Retinal pigment epithelial cell (primary cell): ENCODE data around the gene TUBA1A.
A peak's percentile ranks its signal among the peaks of the same experiment; 100 is the strongest.
"Not testable (repeated sequence)": the region's sequence is repeated elsewhere in the genome, so short reads cannot be mapped to it uniquely, and the experiment has no call there.

Experiments used
- DNase-seq: peaks from one replicate; pipeline ENCODE4 v3.0.0-alpha.2; 2010; ENCODE audit warnings: low read depth
- H3K4me3 ChIP-seq: 2 replicates; pipeline ENCODE4 v1.5.1; 2011; ENCODE audit warnings: mild to moderate bottlenecking, low read length, control low read depth, moderate library complexity
- CTCF ChIP-seq: conservative IDR thresholded peaks from 2 replicates; pipeline ENCODE4 v1.5.1; 2011; ENCODE audit warnings: low read depth, low read length, control low read depth, inconsistent platforms

TUBA1A gene

GRCh38 chr12:49189731-49190716 is 1.1 kb upstream of the TUBA1A start:
- no peak overlapping the region for H3K4me3 ChIP-seq
- TF ChIP-seq CTCF, result no peak
- DNase-seq, result no peak

- peak overlapping the region; percentile 96 for H3K4me3 ChIP-seq
- DNase-seq, result peak; percentile 18
- TF ChIP-seq CTCF, result no peak
Measured at GRCh38 chr12:49188201-49188915, 522 bp downstream of the TUBA1A start.

- H3K4me3 ChIP-seq, result peak overlapping the region; percentile 96
- TF ChIP-seq CTCF, result no peak
- DNase-seq, result peak; percentile 40
Measured at GRCh38 chr12:49187184-49187583, 1.7 kb downstream of the TUBA1A start.

GRCh38 chr12:49186307-49186706 is 2.6 kb downstream of the TUBA1A start:
- DNase-seq, result not testable (repeated sequence)
- H3K4me3 ChIP-seq, result peak overlapping the region; percentile 8

- H3K4me3 ChIP-seq, DNase-seq: not testable (repeated sequence)
Measured at GRCh38 chr12:49184697-49185096, 4.2 kb downstream of the TUBA1A start.

- not testable (repeated sequence) for DNase-seq, H3K4me3 ChIP-seq
Measured at GRCh38 chr12:49183214-49183950, 5.5 kb downstream of the TUBA1A start.

GRCh38 chr12:49174218-49174617 is 14.7 kb downstream of the TUBA1A start:
- no peak overlapping the region for H3K4me3 ChIP-seq
- TF ChIP-seq CTCF, result no peak
- DNase-seq, result no peak

GRCh38 chr12:49170924-49171323 is 18.0 kb downstream of the TUBA1A start:
- no peak overlapping the region for H3K4me3 ChIP-seq
- TF ChIP-seq CTCF, result no peak
- DNase-seq, result no peak
